H9 (cell line): ENCODE results near the gene HS1BP3. TPM values are rescaled to one million over a fixed set of nuclear protein-coding genes. Genes with fewer than 3 reads are reported as not detected.
A peak's percentile ranks its signal among the peaks of the same experiment; 100 is the strongest.

Source experiments
- DNase-seq: peaks from one replicate; pipeline ENCODE4 v3.0.0-alpha.2; 2017
- H2AFZ ChIP-seq: one replicate; pipeline ENCODE4 v1.6.1; 2013; ENCODE audit warnings: mild to moderate bottlenecking, low read length, control low read depth, moderate library complexity
- H2AK5ac ChIP-seq: 2 replicates; pipeline ENCODE4 v1.6.1; 2013; ENCODE audit warnings: low read length, control low read depth, mixed read lengths; ENCODE audit not compliant: insufficient read length
- H2BK120ac ChIP-seq: one replicate; pipeline ENCODE4 v1.6.1; 2013; ENCODE audit warnings: low read depth, mild to moderate bottlenecking, low read length, control low read depth, inconsistent platforms; ENCODE audit not compliant: poor library complexity, severe bottlenecking
- H2BK12ac ChIP-seq: 2 replicates; pipeline ENCODE4 v1.6.1; 2013; ENCODE audit warnings: low read length, control low read depth, mixed read lengths, low read depth; ENCODE audit not compliant: insufficient read length
- H2BK15ac ChIP-seq: 2 replicates; pipeline ENCODE4 v1.6.1; 2013; ENCODE audit warnings: low read depth, low read length, control low read depth
- H2BK20ac ChIP-seq: one replicate; pipeline ENCODE4 v1.6.1; 2013; ENCODE audit warnings: low read depth, mild to moderate bottlenecking, low read length, control low read depth, inconsistent platforms; ENCODE audit not compliant: poor library complexity, severe bottlenecking
- H2BK5ac ChIP-seq: 2 replicates; pipeline ENCODE4 v1.6.1; 2013; ENCODE audit warnings: low read length, control low read depth, mixed read lengths; ENCODE audit not compliant: insufficient read length
- H3K14ac ChIP-seq: 2 replicates; pipeline ENCODE4 v1.6.1; 2013; ENCODE audit warnings: low read length, control low read depth; ENCODE audit not compliant: insufficient read depth
- H3K18ac ChIP-seq: 2 replicates; pipeline ENCODE4 v1.6.1; 2013; ENCODE audit warnings: low read depth, mild to moderate bottlenecking, mixed read lengths, low read length, control low read depth; ENCODE audit not compliant: insufficient read length
- H3K23ac ChIP-seq: 2 replicates; pipeline ENCODE4 v1.6.1; 2013; ENCODE audit warnings: low read length, control low read depth, mixed read lengths, low read depth; ENCODE audit not compliant: insufficient read length
- H3K23me2 ChIP-seq: 2 replicates; pipeline ENCODE4 v1.6.1; 2013; ENCODE audit warnings: low read depth, mild to moderate bottlenecking, mixed read lengths, low read length, control low read depth; ENCODE audit not compliant: insufficient read length, poor library complexity, severe bottlenecking
- H3K27ac ChIP-seq: 2 replicates; pipeline ENCODE4 v1.5.1; 2013; ENCODE audit warnings: low read length, control low read depth, mixed read lengths, low read depth; ENCODE audit not compliant: insufficient read length
- H3K27me3 ChIP-seq: 2 replicates; pipeline ENCODE4 v1.6.1; 2013; ENCODE audit warnings: low read length, control low read depth, inconsistent platforms; ENCODE audit not compliant: insufficient read depth
- H3K4ac ChIP-seq: 2 replicates; pipeline ENCODE4 v1.6.1; 2013; ENCODE audit warnings: low read depth, mild to moderate bottlenecking, control low read depth, inconsistent platforms, low read length, moderate library complexity
- H3K4me1 ChIP-seq: 2 replicates; pipeline ENCODE4 v1.6.1; 2013; ENCODE audit warnings: low read length, control low read depth, inconsistent platforms; ENCODE audit not compliant: insufficient read depth
- H3K4me2 ChIP-seq: 2 replicates; pipeline ENCODE4 v1.6.1; 2013; ENCODE audit warnings: low read length, control low read depth, mixed read lengths; ENCODE audit not compliant: insufficient read length, insufficient read depth
- H3K56ac ChIP-seq: 2 replicates; pipeline ENCODE4 v1.6.1; 2013; ENCODE audit warnings: low read depth, mild to moderate bottlenecking, mixed read lengths, low read length, control low read depth; ENCODE audit not compliant: insufficient read length
- H3K79me1 ChIP-seq: 2 replicates; pipeline ENCODE4 v1.6.1; 2013; ENCODE audit warnings: low read depth, mild to moderate bottlenecking, moderate library complexity, low read length, control low read depth, inconsistent platforms; ENCODE audit not compliant: insufficient read depth, poor library complexity, severe bottlenecking
- H3K79me2 ChIP-seq: 2 replicates; pipeline ENCODE4 v1.6.1; 2013; ENCODE audit warnings: low read length, control low read depth, inconsistent platforms; ENCODE audit not compliant: insufficient read depth
- H3K9ac ChIP-seq: 2 replicates; pipeline ENCODE4 v1.6.1; 2013; ENCODE audit warnings: low read length, control low read depth, mixed read lengths; ENCODE audit not compliant: insufficient read length; ENCODE audit errors: extremely low read depth
- H3K9me3 ChIP-seq: one replicate; pipeline ENCODE4 v1.6.1; 2013; ENCODE audit warnings: low read depth, low read length, inconsistent platforms; ENCODE audit not compliant: control insufficient read depth
- H3T11ph ChIP-seq: one replicate; pipeline ENCODE4 v1.6.1; 2013; ENCODE audit warnings: mild to moderate bottlenecking, low read length, control low read depth, inconsistent platforms
- H4K20me1 ChIP-seq: one replicate; pipeline ENCODE4 v1.6.1; 2013; ENCODE audit not compliant: control insufficient read depth, insufficient read length, insufficient read depth
- H4K5ac ChIP-seq: 2 replicates; pipeline ENCODE4 v1.6.1; 2013; ENCODE audit warnings: low read depth, mild to moderate bottlenecking, mixed read lengths, low read length, control low read depth; ENCODE audit not compliant: insufficient read length
- H4K8ac ChIP-seq: replicated peaks from 2 replicates; pipeline ENCODE4 v1.6.1; 2013; ENCODE audit warnings: low read length, control low read depth, mixed read lengths, low read depth; ENCODE audit not compliant: insufficient read length
- H4K91ac ChIP-seq: 2 replicates; pipeline ENCODE4 v1.6.1; 2013; ENCODE audit warnings: low read depth, mild to moderate bottlenecking, moderate library complexity, mixed read lengths, low read length, control low read depth; ENCODE audit not compliant: insufficient read length
- H3K27ac Mint-ChIP-seq, 3 experiments: 2 replicates in 2 of 3; 3 replicates in 1 of 3; pipeline ENCODE4 v1.8.0; 2020 to 2021; ENCODE audit warnings: mixed read lengths in 3 of 3, mild to moderate bottlenecking in 1 of 3, moderate library complexity in 1 of 3
- H3K27me3 Mint-ChIP-seq: 2 replicates; pipeline ENCODE4 v1.8.0; 2021; ENCODE audit warnings: low read depth, mild to moderate bottlenecking, moderate library complexity, mixed read lengths
- H3K36me3 Mint-ChIP-seq, 3 experiments: 2 replicates in 2 of 3; 3 replicates in 1 of 3; pipeline ENCODE4 v1.8.0; 2020 to 2021; ENCODE audit warnings: low read depth in 3 of 3, mixed read lengths in 3 of 3; ENCODE audit not compliant: insufficient read depth in 1 of 3
- H3K4me1 Mint-ChIP-seq, 2 experiments: 2 replicates each; pipeline ENCODE4 v1.8.0; 2020; ENCODE audit warnings: mixed read lengths in 2 of 2
- H3K4me3 Mint-ChIP-seq, 2 experiments: 2 replicates in 1 of 2; 3 replicates in 1 of 2; pipeline ENCODE4 v1.8.0; 2020 to 2021; ENCODE audit warnings: mild to moderate bottlenecking in 2 of 2, mixed read lengths in 2 of 2, moderate library complexity in 1 of 2
- H3K9me3 Mint-ChIP-seq, 2 experiments: 2 replicates in 1 of 2; 3 replicates in 1 of 2; pipeline ENCODE4 v1.8.0; 2020; ENCODE audit warnings: mild to moderate bottlenecking in 2 of 2, mixed read lengths in 2 of 2, moderate library complexity in 1 of 2
- WGBS: extraction: QIAGEN DNeasy Blood & Tissue Kit; methylation state at CpG from one replicate; pipeline ENCODE4 v1.1.7; 2013; ENCODE audit warnings: missing lambda C conversion rate, low lambda C conversion rate, mixed read lengths; ENCODE audit not compliant: insufficient read length; ENCODE audit errors: extremely low coverage; 5-methylcytosine and 5-hydroxymethylcytosine counted together
- total RNA-seq: library from RNA; stranded (reverse); gene quantifications from 2 replicates; pipeline ENCODE4 v1.2.1, GENCODE V29; 2021
- TF ChIP-seq, protein P1 (sequence below): fragments of 200-600 bp; sonication (generic); conservative IDR thresholded peaks from 3 replicates; pipeline ENCODE4 v1.8.0; 2021; ENCODE audit warnings: antibody characterized with exemption, mild to moderate bottlenecking

The HS1BP3 gene
- total RNA-seq, 1 experiment from 2014 or later, result 11.1 TPM

DNA sequence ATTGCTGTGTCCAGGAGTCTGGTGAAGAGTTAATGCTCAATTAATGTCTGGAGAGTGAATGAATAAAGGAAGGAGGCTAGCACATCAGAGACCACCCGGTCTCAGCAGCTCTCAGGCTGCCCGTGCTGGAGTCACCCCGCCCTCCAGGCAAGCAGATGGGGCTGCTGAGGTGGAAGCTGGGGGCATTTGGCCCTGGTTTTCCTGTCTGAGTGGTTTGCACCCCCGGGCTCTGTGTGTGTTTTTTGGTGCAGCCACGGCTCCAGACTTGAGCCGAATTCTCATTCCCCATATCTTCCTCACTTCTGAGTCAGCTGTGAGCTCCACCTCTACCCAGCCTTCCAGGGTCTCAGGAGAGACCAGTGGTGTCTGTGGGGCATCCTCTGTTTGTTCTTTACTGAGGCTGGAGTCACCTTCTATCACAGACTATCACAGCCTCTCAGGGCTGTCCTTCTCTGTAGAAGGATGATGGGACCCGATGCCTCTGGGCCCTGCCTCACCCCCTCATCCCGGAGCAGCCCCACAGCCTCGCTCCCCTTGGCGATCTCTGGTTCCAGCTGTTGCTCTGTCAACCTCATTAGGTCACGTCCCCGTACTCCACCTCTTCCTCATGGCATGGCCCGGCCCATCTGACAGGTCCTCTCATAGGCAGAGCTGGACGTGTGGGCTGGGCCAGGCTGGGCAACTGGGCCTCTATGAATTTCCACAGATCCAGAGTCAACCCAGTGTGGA lies 60.8 kb downstream of the HS1BP3 start:
- Histone ChIP-seq H2AFZ (no peak overlapping the region), H4K20me1 (no peaks in the 10 kb centered on the region), H3K56ac (no peak overlapping the region), H3K79me2 (no peaks in the 10 kb centered on the region), H3K4ac (no peak overlapping the region), H3T11ph (no peak overlapping the region), H2BK15ac (no peak overlapping the region), H3K23me2 (no peaks in the 10 kb centered on the region), H2BK20ac (no peak overlapping the region), H2BK120ac (no peak overlapping the region), H3K27ac (no peak overlapping the region), H2AK5ac (no peak overlapping the region), H3K14ac (no peak overlapping the region), H3K9me3 (no peaks in the 10 kb centered on the region), H3K79me1 (no peaks in the 10 kb centered on the region), H3K18ac (no peak overlapping the region), H3K4me2 (no peak overlapping the region), H3K4me1 (peaks cover under 1% of the 10 kb centered on the region; the same call in 1 of the 2 replicates), H4K8ac (no peak overlapping the region), H4K91ac (no peak overlapping the region), H4K5ac (no peak overlapping the region), H3K23ac (no peak overlapping the region), H3K9ac (no peak overlapping the region), H2BK12ac (no peak overlapping the region), H3K27me3 (no peaks in the 10 kb centered on the region), H2BK5ac (no peak overlapping the region)
- DNase-seq, result no peak
- TF ChIP-seq, protein P1, sequence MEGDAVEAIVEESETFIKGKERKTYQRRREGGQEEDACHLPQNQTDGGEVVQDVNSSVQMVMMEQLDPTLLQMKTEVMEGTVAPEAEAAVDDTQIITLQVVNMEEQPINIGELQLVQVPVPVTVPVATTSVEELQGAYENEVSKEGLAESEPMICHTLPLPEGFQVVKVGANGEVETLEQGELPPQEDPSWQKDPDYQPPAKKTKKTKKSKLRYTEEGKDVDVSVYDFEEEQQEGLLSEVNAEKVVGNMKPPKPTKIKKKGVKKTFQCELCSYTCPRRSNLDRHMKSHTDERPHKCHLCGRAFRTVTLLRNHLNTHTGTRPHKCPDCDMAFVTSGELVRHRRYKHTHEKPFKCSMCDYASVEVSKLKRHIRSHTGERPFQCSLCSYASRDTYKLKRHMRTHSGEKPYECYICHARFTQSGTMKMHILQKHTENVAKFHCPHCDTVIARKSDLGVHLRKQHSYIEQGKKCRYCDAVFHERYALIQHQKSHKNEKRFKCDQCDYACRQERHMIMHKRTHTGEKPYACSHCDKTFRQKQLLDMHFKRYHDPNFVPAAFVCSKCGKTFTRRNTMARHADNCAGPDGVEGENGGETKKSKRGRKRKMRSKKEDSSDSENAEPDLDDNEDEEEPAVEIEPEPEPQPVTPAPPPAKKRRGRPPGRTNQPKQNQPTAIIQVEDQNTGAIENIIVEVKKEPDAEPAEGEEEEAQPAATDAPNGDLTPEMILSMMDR, result no peak
- peaks cover 8 to 9% of the 10 kb centered on the region in 2 experiments for H3K4me1 Mint-ChIP-seq
- H3K27me3 Mint-ChIP-seq, result peaks cover 19% of the 10 kb centered on the region
- peak overlapping the region in 2 of 3 experiments; percentile 25 to 82; a peak in 2 of 7 replicates for H3K27ac Mint-ChIP-seq
- no peaks in the 10 kb centered on the region for H3K9me3 Mint-ChIP-seq
- no CpG with 5 or more reads among the region's 14 CpGs for WGBS
- no peak overlapping the region for H3K4me3 Mint-ChIP-seq
- H3K36me3 Mint-ChIP-seq, result no peaks in the 10 kb centered on the region
